Neural progenitor cell (in vitro differentiated cells): ENCODE measurements around the gene LANCL1. TPM values are rescaled to one million over a fixed set of nuclear protein-coding genes. Genes with fewer than 3 reads are reported as not detected.

Experiments
- DNase-seq: peaks from one replicate; pipeline ENCODE4 v3.0.0-alpha.2; 2016; ENCODE audit warnings: low spot score
- H2AFZ ChIP-seq: fragments of 200-600 bp; sonication (generic); replicated peaks from 2 replicates; pipeline ENCODE4 v1.6.1; 2016; ENCODE audit warnings: antibody characterized with exemption
- H3F3A ChIP-seq: fragments of 200-600 bp; sonication (generic); 2 replicates; pipeline ENCODE4 v1.6.1; 2016; ENCODE audit warnings: antibody characterized with exemption, low read depth
- H3K27ac ChIP-seq: fragments of 200-600 bp; sonication (generic); 2 replicates; pipeline ENCODE4 v1.5.1; 2016; ENCODE audit warnings: mild to moderate bottlenecking
- H3K27me3 ChIP-seq: fragments of 200-600 bp; sonication (generic); 2 replicates; pipeline ENCODE4 v1.6.1; 2016; ENCODE audit warnings: mild to moderate bottlenecking, moderate library complexity
- H3K36me3 ChIP-seq: fragments of 200-600 bp; sonication (generic); 2 replicates; pipeline ENCODE4 v1.5.1; 2016
- H3K4me1 ChIP-seq: fragments of 200-600 bp; sonication (generic); 2 replicates; pipeline ENCODE4 v1.6.1; 2016; ENCODE audit warnings: mixed run types
- H3K4me2 ChIP-seq: fragments of 200-600 bp; sonication (generic); 2 replicates; pipeline ENCODE4 v1.6.1; 2016
- H3K4me3 ChIP-seq: fragments of 200-600 bp; sonication (generic); 2 replicates; pipeline ENCODE4 v1.5.1; 2016
- H3K79me2 ChIP-seq: fragments of 200-600 bp; sonication (generic); 2 replicates; pipeline ENCODE4 v1.6.1; 2016; ENCODE audit warnings: low read depth
- H3K9ac ChIP-seq: fragments of 200-600 bp; sonication (generic); 2 replicates; pipeline ENCODE4 v1.6.1; 2016
- H3K9me3 ChIP-seq: fragments of 200-600 bp; sonication (generic); 2 replicates; pipeline ENCODE4 v1.5.1; 2016; ENCODE audit warnings: low read depth
- H4K20me1 ChIP-seq: fragments of 200-600 bp; sonication (generic); 2 replicates; pipeline ENCODE4 v1.6.1; 2016; ENCODE audit warnings: low read depth
- H3K27ac Mint-ChIP-seq: 3 replicates; pipeline ENCODE4 v1.8.0; 2021; ENCODE audit warnings: mixed read lengths
- H3K27me3 Mint-ChIP-seq: 2 replicates; pipeline ENCODE4 v1.8.0; 2022; ENCODE audit warnings: low read depth, mild to moderate bottlenecking, inconsistent platforms, moderate library complexity, mixed read lengths; ENCODE audit not compliant: insufficient read depth
- H3K36me3 Mint-ChIP-seq: 3 replicates; pipeline ENCODE4 v1.8.0; 2021; ENCODE audit warnings: mixed read lengths
- H3K4me1 Mint-ChIP-seq: 3 replicates; pipeline ENCODE4 v1.8.0; 2021; ENCODE audit warnings: mixed read lengths
- H3K4me3 Mint-ChIP-seq: 3 replicates; pipeline ENCODE4 v1.8.0; 2021; ENCODE audit warnings: mild to moderate bottlenecking, moderate library complexity, mixed read lengths
- H3K9me3 Mint-ChIP-seq: 3 replicates; pipeline ENCODE4 v1.8.0; 2020; ENCODE audit warnings: mixed read lengths
- CTCF ChIP-seq: fragments of 200-600 bp; sonication (generic); IDR thresholded peaks from 2 replicates; pipeline ENCODE4 v1.5.1; 2017; ENCODE audit warnings: antibody characterized with exemption, mild to moderate bottlenecking
- EZH2 ChIP-seq: fragments of 200-600 bp; sonication (generic); IDR thresholded peaks from 2 replicates; pipeline ENCODE4 v1.6.1; 2017; ENCODE audit warnings: antibody characterized with exemption, mild to moderate bottlenecking, moderate library complexity
- EZH2phosphoT487 ChIP-seq: fragments of 200-600 bp; sonication (generic); IDR thresholded peaks from 2 replicates; pipeline ENCODE4 v1.6.1; 2017; ENCODE audit warnings: antibody characterized with exemption
- total RNA-seq: library from RNA; depleted of rRNA; stranded (reverse); fragments of >200 nt; gene quantifications from 2 replicates; pipeline ENCODE4 v1.2.3, GENCODE V29; 2015; ENCODE audit warnings: low replicate concordance

The LANCL1 gene
- total RNA-seq, result 95.5 and 122 TPM in 2 replicates

DNA sequence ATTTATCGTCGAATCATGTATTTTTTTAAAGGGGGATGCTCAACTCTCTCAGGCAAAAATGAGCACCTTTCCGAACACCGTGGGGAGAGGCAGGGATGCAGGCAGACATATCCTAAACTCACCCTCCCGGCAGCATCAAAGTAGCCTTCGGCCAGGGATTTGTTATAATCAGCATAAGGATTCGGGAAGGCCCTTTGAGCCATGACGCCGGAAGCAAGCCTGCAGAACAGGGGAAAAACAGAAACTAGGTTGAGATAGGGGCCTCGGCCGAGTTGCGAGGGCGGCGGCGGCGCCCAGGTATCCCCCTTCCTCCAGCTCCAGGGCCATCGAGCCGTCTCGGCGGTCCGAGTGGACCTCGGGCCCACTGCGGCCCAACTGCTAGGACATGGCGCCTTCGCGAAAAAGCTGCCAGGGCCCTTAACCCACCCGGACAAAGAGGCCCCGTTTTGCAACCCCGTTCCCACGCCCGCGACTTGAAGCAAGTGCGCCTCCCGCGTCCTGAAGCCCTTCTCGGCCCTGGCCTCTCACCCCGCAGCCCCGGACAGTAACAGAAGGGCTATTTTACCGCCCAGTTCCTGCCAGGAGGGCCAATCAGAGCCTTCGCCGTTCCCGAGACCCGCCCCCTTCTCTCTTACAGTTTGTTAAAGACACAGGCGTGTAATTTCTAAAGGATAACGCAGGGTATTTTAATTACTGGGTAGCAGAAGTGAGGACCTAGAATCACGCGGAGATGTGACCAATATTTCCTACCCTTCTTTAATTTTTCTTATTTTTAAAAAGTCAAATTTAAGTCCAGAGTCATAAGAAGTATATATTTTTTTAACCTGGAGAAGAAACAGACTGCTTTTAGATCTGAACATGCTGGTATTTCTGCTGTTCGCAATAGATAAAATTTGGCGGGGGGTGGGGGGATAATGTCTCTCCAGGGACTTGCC, at the start of gene LANCL1:
LANCL1 (minus strand) TSS at position 566 of the 935 bp plus-strand sequence; CDS start at position 203, 363 bp downstream.
- Histone ChIP-seq H2AFZ (peak within 1 kb of the TSS; percentile 94), H3K4me1 (peaks cover 12% of the 10 kb centered on the region), H4K20me1 (no peaks in the 10 kb centered on the region), H3K79me2 (peaks cover 35% of the 10 kb centered on the region), H3F3A (no peaks in the 10 kb centered on the region), H3K9me3 (no peaks in the 10 kb centered on the region), H3K27me3 (no peaks in the 10 kb centered on the region), H3K9ac (peak within 1 kb of the TSS; percentile 84), H3K4me3 (peak within 1 kb of the TSS; percentile 91), H3K27ac (peak within 1 kb of the TSS; percentile 81), H3K4me2 (peak within 1 kb of the TSS; percentile 99), H3K36me3 (no peaks in the 10 kb centered on the region)
- TF ChIP-seq CTCF (peak; percentile 22), EZH2 (no peak)
- Mint-ChIP-seq H3K36me3 (peaks cover 6% of the 10 kb centered on the region), H3K9me3 (no peaks in the 10 kb centered on the region), H3K4me1 (peaks cover 24% of the 10 kb centered on the region), H3K4me3 (peak within 1 kb of the TSS; percentile 97), H3K27me3 (no peaks in the 10 kb centered on the region), H3K27ac (peak within 1 kb of the TSS; percentile 91)
- DNase-seq, result peak; percentile 94

DNA sequence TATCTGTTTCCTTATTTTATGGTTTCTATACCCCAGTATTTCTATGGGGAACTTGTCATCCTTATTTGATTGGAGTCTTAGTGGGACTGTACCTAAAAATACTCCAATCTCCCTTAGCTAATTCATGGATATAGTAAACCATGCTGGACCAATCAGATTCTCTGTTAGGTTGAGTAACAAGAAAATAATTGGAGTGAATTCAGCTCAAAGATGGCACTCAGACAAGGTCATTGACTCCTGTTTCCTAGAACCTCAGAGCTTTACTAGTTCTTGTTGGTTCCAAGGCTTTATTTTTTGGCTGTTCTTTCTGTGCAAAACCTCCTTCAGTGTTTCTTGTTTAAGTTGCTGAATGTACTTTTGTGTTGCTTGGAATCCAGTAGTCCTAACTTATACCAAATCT, 48.0 kb upstream of the LANCL1 start:
- no peak overlapping the region for H3K27ac ChIP-seq
- no peak overlapping the region for H3K27ac Mint-ChIP-seq
- peaks cover 5% of the 10 kb centered on the region for H3K4me1 Mint-ChIP-seq
- no peaks in the 10 kb centered on the region for H3K27me3 Mint-ChIP-seq
- H3K36me3 ChIP-seq, result no peaks in the 10 kb centered on the region
- no peaks in the 10 kb centered on the region for H3F3A ChIP-seq
- peaks cover 2% of the 10 kb centered on the region for H3K36me3 Mint-ChIP-seq
- DNase-seq, result no peak
- no peak overlapping the region for H3K4me3 Mint-ChIP-seq
- no peak overlapping the region for H3K4me3 ChIP-seq
- no peak overlapping the region for H2AFZ ChIP-seq
- no peaks in the 10 kb centered on the region for H3K9me3 Mint-ChIP-seq
- no peaks in the 10 kb centered on the region for H3K4me1 ChIP-seq
- no peak for TF ChIP-seq EZH2
- TF ChIP-seq CTCF, result no peak
- no peak for TF ChIP-seq EZH2phosphoT487
- H3K4me2 ChIP-seq, result no peak overlapping the region
- no peaks in the 10 kb centered on the region for H4K20me1 ChIP-seq
- H3K9me3 ChIP-seq, result no peaks in the 10 kb centered on the region
- H3K79me2 ChIP-seq, result no peaks in the 10 kb centered on the region
- no peaks in the 10 kb centered on the region for H3K27me3 ChIP-seq
- H3K9ac ChIP-seq, result no peak overlapping the region

GRCh38 chr2:210523650-210524289, 47.2 kb upstream of the LANCL1 start:
- peaks cover 5% of the 10 kb centered on the region for H3K4me1 Mint-ChIP-seq
- Histone ChIP-seq H3F3A (no peaks in the 10 kb centered on the region), H3K9ac (no peak overlapping the region), H2AFZ (no peak overlapping the region), H3K4me1 (no peaks in the 10 kb centered on the region), H3K36me3 (no peaks in the 10 kb centered on the region), H3K79me2 (no peaks in the 10 kb centered on the region), H3K4me2 (no peak overlapping the region), H3K27me3 (no peaks in the 10 kb centered on the region), H3K4me3 (no peak overlapping the region), H3K9me3 (no peaks in the 10 kb centered on the region), H4K20me1 (no peaks in the 10 kb centered on the region), H3K27ac (no peak overlapping the region)
- H3K4me3 Mint-ChIP-seq, result no peak overlapping the region
- DNase-seq, result no peak
- H3K9me3 Mint-ChIP-seq, result no peaks in the 10 kb centered on the region
- TF ChIP-seq EZH2phosphoT487 (no peak), CTCF (no peak), EZH2 (no peak)
- H3K36me3 Mint-ChIP-seq, result peaks cover 2% of the 10 kb centered on the region
- no peak overlapping the region for H3K27ac Mint-ChIP-seq
- H3K27me3 Mint-ChIP-seq, result no peaks in the 10 kb centered on the region
